Cortex of kidney (tissue), 1 donor: ENCODE data around the gene RPS14.

Source experiments
- DNase-seq: peaks from one replicate; lab custom pipeline; 2025; lab: John Stamatoyannopoulos, UW

Gene RPS14

DNA sequence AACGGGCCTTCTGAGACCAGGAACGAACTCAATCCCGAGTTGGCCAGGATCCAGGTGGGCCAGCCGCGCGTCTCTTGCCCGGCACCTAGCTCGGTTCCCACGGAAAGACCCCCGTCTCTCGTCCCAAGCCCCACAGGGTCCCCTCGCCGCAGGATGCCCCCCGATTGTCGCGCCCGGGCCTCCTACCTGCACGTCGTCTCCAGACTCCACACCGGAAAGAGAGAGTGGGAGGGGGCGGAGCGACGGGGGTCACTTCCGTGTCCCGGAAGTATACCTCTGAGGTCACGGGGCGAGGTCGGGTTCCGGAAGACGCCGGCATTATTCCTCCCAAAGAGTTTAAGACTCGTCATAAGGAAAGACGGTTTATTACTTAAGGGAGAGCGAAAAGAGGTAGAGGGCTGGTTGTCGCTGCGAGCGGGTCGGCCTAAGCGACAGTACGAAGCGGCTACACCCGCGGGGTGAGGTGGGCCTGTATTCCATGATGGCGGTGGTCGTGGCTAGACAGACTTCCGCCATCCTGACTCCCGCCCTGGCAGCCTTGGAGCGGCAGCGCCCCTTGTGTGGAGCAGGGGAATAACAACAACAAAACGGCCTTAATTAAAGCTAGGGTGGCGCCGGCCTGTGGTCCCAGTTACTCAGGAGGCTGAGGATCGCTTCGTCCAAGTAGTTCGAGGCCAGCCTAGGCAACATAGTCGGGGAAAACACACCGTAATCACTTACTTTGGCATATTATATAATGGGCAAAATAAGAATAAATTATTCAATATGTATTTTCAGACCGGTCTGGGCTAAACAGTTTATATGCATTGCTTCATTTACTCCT is at the start of gene RPS14:
TSS of gene RPS14 (minus strand) at position 223 of the 823 bp plus-strand sequence. CDS start 2,006 bp downstream, outside the sequence.
- DNase-seq: no peak

DNA sequence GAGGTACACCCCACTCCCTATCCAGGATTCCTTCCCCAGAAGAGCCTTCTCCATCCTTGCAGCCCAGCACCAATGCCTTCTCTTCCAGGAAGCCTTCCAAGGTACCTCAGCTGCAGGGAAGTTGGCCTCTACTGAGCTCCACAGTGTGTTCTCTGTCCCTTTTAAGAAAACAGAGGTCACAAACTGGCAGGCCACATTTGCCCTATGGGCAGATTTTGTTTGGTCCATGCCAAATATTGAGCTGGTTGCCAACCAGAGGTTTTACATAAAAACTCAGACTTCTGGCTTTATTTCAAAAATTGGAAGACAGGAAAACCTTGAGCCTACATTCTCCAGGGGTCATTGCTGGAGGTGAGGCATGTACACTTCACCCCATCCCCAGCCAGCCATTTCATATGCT is 49.4 kb upstream of the RPS14 start:
- DNase-seq: no peak

DNA sequence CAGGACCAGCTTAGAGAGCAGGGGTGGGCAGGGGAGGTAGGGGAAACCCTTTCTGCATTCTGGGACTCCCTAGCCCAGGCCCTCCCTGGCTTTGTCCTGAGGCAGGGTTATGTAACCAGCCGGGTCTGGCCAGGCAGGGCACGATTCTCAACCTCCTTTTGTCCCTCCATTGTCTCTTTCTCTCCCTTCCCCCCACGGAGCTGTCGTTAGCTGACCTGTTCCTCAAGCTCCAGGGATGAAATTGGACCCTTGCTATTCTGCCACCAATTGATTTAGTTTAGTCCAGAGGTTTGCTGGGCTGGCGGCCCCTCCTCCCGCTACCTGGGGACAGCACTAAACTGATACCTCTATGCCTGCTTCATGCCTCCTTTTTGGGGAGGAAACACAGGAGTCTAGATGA is 49.0 kb upstream of the RPS14 start:
- no peak for DNase-seq

DNA sequence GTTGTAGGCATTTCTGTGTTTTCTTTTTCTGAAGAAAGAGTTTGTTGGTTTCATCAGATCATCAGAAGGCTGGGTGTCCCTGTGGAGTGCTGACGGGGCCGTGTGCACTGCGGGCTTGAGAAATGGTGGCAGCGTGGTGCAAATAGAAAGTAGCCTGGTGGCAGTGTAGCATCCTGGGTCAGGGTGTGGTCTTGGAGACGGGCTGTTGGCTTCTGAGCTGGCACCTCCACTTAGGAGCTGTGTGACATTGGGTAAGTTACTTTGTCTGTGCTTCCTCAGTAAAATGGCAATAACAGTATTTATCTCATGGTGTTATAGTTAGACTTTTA is 48.4 kb upstream of the RPS14 start:
- no peak for DNase-seq

DNA sequence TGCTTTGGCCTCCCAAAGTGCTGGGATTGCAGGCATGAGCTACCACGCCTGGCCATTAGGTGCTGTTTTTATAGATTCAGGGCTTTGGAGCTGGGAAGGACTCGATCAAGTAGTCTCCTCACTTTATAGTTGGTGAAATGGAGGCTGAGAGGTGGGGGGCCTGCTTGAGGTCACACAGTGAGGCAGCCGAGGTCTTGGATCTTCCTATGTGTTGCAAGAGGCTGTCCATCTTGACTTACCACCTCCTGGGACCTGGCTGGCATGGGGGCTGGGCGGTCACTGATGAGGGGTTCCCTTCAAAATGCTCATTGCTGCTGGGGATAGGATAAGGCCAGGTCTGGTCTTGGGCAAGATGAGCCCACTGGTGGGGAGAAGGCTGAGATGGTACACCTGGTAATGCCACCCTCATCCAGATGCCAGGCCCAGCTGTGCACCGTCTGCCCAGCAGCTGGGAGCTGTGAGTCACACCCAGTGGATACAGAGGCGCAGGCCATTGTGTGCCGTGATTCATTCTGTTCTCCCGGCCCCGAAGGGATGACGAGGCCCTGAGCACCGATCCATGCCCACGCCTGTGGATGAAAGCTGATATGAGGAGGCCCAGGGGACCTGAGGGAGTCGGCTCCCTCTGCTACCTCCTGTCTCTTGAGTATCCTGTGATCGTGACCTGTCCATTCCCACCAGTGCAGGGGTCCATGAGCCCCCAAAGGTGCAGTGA is 47.9 kb upstream of the RPS14 start:
- DNase-seq: no peak

DNA sequence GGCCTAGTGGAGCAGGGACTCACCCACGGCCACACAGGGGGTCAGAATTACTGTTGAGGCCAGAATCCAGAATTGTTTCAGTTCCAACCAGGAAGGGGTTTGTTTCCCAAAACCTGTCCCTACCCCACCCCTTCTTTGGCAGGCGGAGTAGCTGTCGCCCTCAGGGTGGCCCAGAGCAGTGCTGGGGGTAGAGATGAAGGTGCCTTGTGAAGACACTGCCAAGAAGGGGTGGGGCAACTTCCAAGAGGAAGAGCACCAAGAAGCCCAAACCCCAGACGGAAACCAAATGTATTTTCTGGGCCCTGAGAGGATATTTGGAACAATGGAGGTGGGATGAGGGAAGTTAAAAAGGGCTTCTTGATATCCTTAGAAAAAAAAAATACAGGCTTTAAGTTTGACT is 47.0 kb upstream of the RPS14 start:
- no peak for DNase-seq

DNA sequence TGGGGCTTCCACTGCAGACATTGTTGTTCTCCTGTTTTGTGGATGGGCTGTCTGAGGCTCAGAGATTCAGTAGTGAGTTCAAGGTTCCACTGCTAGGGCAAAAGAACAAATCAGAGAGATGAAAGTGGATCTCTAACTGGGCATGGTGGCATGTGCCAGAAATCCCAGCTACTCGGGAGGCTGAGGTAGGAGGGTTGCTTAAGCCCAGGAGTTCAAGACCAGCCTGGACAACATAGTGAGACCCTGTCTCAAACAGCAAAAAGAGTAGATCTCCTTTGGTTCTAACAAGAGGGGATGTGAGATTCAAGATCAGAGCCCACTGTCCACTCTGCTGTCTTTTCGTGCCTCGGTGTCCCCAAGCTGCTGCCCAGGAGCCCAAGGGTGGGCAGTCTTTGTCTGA is 46.6 kb upstream of the RPS14 start:
- DNase-seq: no peak

DNA sequence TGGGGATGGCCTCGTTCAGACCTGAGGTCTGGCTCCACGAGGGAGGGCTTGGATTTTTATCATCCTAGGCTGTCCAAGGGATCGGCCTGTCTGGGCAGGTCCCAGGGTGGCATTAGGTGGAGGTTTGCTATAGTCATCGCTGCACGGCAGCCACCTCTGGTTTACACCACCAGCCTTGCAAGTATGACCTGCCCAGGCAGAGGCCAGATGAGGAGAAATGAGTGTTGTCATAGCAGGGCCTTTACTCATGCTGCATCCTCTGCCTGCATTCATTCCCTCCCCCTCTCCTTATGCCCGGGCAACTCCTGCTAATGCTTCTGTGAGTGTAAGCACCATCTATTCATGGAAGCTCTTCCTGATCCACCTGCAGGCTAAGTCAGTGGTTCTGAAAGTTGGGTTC is 43.1 kb upstream of the RPS14 start:
- no peak for DNase-seq

DNA sequence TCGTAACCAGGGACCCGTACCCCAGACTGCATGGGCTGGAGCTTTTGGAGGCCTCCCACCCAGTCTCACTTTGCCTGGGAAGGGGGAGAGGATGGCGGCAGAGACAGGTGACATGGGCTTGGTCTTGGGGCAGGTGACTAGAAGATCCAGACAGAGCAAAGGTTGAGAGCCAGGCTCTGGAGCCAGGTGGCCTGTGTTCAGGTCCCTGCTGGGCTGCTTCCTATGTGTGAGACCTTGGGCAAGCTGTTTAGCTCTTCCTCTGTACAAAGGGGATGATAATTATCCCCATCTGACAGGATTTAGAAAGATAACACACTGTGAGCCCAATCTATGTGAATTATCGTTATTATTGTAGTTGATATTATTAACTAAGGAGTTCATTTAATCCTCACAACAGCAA is 42.3 kb upstream of the RPS14 start:
- DNase-seq: no peak

DNA sequence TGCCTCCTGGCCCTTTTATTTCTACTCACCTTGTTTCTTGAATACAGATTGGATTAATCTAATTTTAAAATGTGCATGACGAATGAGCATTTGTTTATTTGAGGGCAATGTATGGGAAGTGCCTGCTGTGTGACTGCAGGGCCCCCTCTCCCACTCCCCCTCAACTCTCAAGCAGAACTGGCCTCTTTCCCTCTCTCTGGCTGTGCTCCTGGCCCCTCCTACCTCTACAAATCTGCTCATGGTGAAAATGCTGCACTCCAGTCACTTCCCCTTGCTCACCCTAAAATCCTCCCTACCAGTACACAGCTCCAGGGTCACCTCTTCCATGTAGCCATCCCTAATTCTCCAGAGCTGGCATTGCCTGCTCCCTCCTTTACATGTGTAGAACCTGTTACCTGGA is 41.2 kb upstream of the RPS14 start:
- DNase-seq: no peak

DNA sequence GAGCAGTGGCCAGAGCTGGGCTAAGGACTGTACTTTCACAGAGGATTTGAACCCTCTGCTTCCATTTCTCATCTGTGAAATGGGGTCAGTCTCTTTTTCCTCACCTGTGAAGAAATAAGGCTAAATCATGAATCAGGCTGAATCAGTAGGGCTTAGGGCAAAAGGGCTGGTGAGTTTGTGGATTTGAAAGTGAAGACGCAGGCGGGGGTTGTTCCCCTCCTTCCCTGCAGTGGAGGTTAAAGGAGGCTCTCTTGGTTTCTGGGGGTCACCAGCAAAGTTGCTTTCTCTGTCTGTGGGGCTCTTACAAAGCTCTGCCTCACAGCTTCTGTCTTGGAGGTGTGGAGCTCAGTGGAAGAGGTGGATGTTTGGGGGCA is 40.7 kb upstream of the RPS14 start:
- DNase-seq: no peak

DNA sequence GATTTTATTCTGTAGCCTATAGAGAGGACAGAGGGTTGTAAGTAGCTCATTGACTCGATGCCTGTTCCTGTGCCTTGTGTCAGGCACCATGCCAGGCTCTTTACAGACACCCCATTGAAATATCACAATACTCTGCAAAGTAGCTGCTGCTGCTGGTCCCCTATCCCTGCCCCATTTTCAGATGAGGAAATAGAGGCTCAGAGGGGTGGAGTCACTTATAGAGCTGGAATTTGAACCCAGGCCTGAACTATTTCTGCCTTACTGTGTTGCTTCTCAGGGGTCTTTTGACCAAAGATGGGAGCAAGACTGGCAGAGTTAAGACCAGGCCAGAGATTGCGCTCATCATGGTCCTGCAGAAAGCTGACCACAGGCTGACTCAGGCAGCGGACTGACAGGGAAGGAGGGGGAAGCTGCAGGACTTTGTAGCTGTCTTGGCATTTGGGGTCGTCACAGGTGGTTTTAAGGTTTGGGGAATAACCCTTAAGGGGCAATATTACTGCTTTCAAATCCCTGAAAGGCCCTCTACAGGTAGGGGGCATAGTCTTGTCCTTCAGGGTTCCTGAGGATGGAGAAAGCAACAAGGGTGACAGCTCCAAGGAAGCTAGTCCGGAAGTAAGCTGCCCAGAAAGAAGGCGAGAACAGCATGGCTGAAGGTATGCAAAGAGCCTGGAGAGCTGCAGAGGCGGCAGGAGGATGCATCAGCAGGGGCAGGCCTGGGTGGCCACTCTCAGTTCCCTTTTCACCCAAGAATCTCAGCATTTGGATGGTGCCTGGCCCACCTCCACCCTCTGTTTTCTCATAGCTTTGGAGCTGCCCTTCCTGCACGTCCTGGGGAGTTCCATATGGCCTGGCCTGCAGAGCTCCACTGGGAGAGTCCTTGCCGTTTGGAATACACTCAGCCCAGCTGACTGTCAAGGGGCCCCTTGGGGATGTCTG is 40.1 kb upstream of the RPS14 start:
- no peak for DNase-seq

DNA sequence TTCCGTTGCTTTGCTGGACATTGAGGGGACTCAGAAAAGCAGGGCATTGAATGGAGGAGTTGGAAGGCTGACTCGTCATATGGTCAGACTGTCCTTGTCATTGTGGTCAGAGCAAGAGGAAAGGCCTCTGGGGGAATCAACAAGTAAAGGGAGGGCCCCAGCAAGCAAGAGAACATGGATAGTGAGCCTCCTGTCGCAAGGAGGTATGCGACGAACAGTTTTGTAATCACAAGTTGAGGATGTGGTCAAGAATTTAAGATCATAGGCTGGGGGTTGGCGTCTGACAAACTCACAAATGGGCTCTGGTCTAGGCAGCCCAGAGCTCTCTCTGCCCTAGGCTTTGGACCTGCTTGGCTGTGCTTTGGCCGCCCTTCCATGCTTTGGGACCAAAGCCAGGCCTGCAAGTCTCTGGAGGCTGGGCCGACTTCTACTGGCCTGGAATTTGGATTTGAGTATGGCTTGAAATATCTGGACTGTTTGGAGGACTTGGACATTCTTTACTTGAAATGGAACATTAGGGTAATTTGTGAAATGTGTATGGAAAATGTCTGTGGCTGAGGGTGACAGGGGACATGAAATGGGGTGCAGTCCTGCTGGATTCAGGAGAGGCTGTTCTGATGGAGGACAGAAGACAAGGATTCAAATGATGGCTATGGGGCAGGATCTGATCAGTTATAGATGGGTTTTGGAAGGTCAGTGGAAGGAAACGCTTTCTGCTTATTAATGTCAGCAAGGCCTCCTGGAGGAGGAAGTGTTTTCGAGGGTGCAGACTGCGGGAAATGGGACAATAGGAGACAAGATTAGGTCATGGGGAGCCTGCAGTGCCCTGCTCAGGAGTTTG is 39.2 kb upstream of the RPS14 start:
- DNase-seq: no peak

DNA sequence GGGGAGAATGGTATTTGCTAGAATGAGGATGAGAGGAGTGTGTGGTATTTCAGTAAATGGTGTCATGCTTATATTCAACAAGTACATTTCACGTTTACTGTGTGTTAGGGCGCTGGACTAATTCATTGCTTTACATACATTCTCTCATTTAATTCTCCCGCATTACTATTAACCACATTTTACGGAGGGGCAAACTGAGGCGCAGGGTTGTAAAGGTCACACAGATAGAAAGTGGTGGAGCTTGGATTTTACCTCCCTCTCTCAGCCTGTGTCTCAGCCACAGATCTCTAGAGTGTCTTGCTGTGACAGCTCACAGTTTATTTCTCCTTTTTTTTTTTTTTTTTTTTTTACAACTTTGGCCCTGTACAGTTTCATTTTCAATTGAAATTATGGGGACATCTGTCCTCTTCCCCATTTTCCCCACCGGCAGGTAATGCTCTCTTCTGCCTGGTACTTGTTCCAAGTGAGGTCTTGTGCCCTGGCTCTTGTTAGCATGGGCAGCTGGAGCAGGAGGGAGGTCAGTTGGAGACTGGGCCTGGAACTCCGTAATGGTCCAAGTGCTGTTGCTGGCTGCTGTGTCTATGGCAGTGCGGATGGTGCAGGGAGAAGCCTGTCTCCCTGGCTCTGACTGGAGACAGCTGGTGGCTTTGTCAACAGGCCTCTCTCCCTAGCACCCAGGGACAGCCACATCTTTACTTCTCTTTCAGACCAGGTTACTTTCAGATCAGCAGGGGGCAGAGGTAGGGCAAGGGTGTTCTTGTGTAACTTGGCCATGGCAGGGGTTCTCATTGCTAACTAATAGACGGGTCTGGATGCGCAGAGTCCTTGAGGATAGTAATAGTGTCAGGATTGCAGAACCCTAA is 37.9 kb upstream of the RPS14 start:
- DNase-seq: no peak

DNA sequence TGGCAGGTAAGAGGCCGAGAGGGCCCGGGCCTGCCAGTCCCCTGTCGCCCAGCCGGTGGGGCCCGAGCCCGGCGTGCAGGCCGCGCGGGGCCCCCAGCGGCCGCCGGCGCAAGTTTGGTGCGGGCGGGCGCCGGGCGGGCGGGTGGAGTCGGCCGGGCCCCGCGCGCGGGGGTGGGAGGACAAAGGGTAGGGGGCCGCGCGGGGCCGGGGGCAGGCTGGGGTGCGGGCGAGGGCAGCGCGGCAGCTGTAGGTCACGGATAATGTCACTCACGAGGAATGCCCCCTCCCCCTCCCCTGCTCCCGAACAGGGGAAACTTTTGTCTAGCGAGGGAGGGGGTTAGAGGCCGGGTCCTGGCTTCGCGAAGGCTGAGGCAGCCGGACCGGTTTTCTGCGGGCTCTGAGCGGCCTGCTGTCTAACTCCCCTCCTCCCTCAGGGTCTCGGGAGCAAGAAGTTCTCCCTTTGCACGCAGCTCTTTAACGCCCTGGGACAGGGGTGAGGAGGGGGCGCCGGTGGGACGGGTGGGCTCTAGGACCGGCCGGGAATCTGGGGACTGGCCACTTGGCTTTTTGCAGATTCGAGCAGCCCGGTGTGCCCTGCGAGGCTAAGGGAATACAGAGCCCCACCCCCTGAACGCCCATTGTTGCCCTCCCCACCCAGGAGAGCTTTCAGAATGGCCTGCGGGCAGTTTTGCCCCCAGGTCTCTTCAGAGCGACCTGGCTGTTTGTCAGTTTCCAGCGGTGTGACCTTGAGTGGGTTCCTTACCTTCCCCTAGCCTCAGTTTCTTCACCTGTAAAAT is 37.1 kb upstream of the RPS14 start:
- DNase-seq: no peak

DNA sequence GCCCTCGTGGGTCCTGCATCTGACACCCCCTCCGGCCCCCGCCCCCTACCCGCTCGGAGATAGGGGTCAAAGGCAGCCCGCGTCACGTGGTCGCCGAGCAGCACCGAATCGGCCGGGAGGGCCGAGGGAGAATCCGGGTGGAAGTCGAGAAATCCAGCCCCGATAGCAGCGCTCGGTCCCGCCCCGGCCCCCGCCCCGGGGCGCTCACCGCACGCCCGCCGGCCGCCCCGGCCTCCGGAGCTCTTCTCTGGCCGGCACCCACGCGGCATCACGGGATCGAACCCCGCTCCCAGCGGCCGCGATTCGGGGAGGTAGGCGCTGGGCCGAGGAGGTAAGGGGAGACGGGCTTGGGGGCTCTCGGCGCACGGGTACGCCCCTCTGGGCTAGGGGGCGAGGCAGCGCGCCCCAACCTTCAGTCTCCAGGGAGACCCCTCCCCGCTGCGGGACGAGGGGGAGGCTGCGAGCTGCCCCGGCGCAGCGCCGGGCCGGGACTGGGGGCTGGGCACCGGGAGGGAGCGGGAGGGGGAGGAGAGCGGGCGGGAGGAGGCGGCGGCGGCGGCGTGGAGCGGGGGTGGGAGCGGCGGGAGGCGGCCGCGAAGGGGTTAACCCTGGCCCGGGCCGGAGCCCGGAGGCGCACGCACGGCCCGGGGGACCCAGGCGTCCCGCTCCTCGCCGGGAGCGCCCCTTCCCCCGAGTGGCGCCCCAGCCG is 36.3 kb upstream of the RPS14 start:
- DNase-seq: no peak

DNA sequence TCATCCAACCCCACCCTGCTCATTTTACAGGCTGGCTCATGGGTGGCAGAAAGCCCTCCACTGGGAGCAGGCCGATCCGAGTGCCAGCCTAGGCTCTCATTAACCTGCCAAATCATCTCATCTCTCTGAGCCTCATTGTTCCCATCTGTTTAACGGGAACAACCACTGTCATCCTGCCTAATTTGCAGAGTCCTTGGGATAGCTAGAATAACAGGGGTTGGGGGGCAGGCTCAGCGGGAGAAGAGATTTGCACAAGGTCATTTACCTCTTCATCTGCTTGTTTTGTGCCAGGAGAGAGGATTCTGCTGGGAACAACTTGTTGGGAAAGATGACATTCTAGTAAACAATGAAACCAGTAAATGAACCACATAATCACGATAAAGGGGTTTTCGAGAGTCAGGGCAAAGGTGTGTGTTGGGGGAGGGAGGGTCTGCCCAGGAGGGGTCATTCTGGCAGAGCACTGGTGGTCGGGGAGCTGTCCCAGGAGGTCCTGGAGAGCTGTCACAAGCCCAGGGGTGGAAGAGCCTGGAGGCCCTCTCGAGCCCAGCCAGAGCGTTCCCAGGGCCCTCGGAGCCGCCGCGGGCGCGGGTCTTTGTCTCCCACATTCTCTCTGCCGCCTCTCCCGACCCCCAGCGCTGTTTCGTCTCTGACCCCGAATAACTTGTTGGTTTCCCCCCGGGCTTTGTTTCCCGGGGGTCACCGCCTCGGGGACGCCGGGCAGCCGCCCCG is 35.6 kb upstream of the RPS14 start:
- no peak for DNase-seq

DNA sequence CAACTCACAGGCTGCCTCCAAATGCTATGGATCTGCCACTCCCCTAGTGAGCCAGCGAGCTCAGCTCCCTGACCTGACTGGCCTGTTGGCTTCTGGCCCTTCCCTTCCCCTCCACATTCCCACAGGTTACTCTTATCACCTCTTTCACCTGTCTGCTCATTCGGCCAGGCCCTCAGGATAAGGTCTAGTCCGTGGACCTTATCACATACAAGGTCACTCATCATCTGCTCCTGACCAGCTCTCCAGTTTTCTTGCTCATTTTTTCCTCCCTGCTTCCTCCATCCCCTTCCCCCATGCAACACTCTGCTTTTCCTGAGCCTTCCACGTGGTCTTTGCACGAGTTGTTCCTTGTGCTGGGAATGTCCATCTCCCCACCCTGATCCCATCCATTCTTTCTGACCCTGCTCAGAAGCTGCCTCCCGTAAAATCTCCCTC is 32.5 kb upstream of the RPS14 start:
- DNase-seq: no peak

DNA sequence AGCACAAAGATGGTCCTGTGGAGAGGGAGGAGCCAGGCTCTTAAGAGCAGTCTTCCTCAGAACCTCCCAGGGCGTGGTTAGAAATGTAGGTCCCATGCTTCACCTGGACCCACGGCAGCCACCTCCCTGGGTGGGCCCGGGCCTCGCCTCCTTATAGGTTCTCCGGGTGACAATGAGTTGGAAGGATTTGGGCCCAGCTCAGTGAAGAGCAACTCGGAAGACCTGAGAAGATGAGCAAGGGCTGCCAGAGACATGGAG is 32.1 kb upstream of the RPS14 start:
- DNase-seq: no peak
